GM12891 (cell line): ENCODE data around the gene EPS8L3.

Experiments
- POLR2A ChIP-seq: IDR thresholded peaks from 2 replicates; pipeline ENCODE4 v1.6.1; 2011; ENCODE audit warnings: low read depth, low read length, control low read depth
- POLR2AphosphoS5 ChIP-seq: IDR thresholded peaks from 2 replicates; pipeline ENCODE4 v1.6.1; 2011; ENCODE audit warnings: low read depth, low read length, control low read depth
- SPI1 ChIP-seq: IDR thresholded peaks from 2 replicates; pipeline ENCODE4 v1.6.1; 2011; ENCODE audit warnings: low read depth, low read length, control low read depth
- TAF1 ChIP-seq: IDR thresholded peaks from 2 replicates; pipeline ENCODE4 v1.6.1; 2011; ENCODE audit warnings: low read depth, low read length, control low read depth

- TF ChIP-seq POLR2A (no peak), SPI1 (no peak), TAF1 (no peak), POLR2AphosphoS5 (no peak)
Measured at GRCh38 chr1:109793089-109793485, 29.4 kb upstream of the EPS8L3 start.
